Spleen (tissue), 7 donors: ENCODE measurements around the gene CACNA2D3.

Experiments used
- CTCF ChIP-seq, 11 experiments: fragments of 200-600 bp in 7 of 11; fragments of 450-650 bp in 4 of 11; sonication (generic) in 4 of 11; IDR thresholded peaks in 8 of 11; conservative IDR thresholded peaks in 3 of 11; 1 replicate in 7 of 11; 2 replicates in 4 of 11; pipeline versions ENCODE4 v1.4.0 to v1.8.0; 2016 to 2021; ENCODE audit warnings: antibody characterized with exemption in 11 of 11, inconsistent platforms in 4 of 11, mild to moderate bottlenecking in 1 of 11
- POLR2A ChIP-seq, 3 donors: fragments of 450-650 bp; IDR thresholded peaks; one replicate each; pipeline ENCODE4 v1.5.1; 2017; ENCODE audit warnings: antibody characterized with exemption in 3 of 3, mild to moderate bottlenecking in 1 of 3
- POLR2AphosphoS5 ChIP-seq, 3 donors: sonication (generic); formaldehyde crosslinking; IDR thresholded peaks; one replicate each; pipeline ENCODE4 v1.5.1; 2017; ENCODE audit warnings: antibody characterized with exemption in 3 of 3
- donor health status: DM: no; HTN: no; CAD: no; lungs with moderate emphysema.
- donor health status: DM: no; HTN: no; CAD: no.
- donor health status: DM: no; HTN: no; CAD: no.

GRCh38 chr3:54541369-54541768 is 419.0 kb downstream of the CACNA2D3 start:
- no peak for TF ChIP-seq POLR2A (IDR thresholded peaks at IDR 0.05)
- TF ChIP-seq CTCF (IDR thresholded peaks at IDR 0.05 in 8 of 11, conservative IDR thresholded peaks at IDR 0.05 in 3 of 11) = no peak
- TF ChIP-seq POLR2AphosphoS5 (IDR thresholded peaks at IDR 0.05) = no peak
